HepG2 (cell line): Measurements from ENCODE around the gene HNRNPAB. TPM values are rescaled to one million over a fixed set of nuclear protein-coding genes. Genes with fewer than 3 reads are reported as not detected.

Experiments used
- ATAC-seq: fragments of 200-7000 bp; cut with Tn5 transposase; 3 replicates; pipeline ENCODE4 v1.9.1; 2020; ENCODE audit warnings: mild to moderate bottlenecking, moderate library complexity
- BruUV-seq: library from RNA; stranded (reverse); fragments of 400-500 nt; replicated peaks from 2 replicates; lab custom pipeline; 2021; lab: Mats Ljungman, UMichigan
- CTCF ChIA-PET: fragments of 300-600 bp; formaldehyde crosslinking; extraction: SDS; loops from one replicate; lab custom pipeline; 2021; ENCODE audit warnings: low total read pairs, inconsistent platforms, low intra/inter-chr PET ratio; lab: Yijun Ruan, JAX
- POLR2A ChIA-PET: fragments of 350-600 bp; sonication (Branson Sonifier 250); formaldehyde crosslinking; loops from one replicate; lab custom pipeline; 2020; ENCODE audit warnings: antibody characterized with exemption, inconsistent platforms; lab: Yijun Ruan, JAX
- DNase-seq: peaks from one replicate; pipeline ENCODE4 v3.0.0-alpha.2; 2015; ENCODE audit warnings: low spot score
- FAIRE-seq: peaks from 3 replicates; lab custom pipeline; 2011; peaks lifted over from hg19 to GRCh38; lab: Jason Lieb, UNC
- H2AFZ ChIP-seq: one replicate; pipeline ENCODE4 v1.6.1; 2011; ENCODE audit warnings: low read length, inconsistent platforms
- H3K27ac ChIP-seq: fragments of 300-600 bp; 3 replicates; pipeline ENCODE4 v1.8.0; 2011; ENCODE audit warnings: mixed run types, mild to moderate bottlenecking, mixed read lengths, low read length, inconsistent platforms; ENCODE audit not compliant: insufficient read depth; ENCODE audit errors: extremely low read length
- H3K27me3 ChIP-seq, 2 experiments: fragments of 200-600 bp in 1 of 2; 2 replicates in 1 of 2; 3 replicates in 1 of 2; pipeline versions ENCODE4 v1.6.0 to v1.8.0; 2011; ENCODE audit warnings: low read length in 2 of 2, mild to moderate bottlenecking in 2 of 2, moderate library complexity in 2 of 2, inconsistent platforms in 1 of 2; ENCODE audit not compliant: insufficient read depth in 2 of 2, control insufficient read depth in 1 of 2
- H3K36me3 ChIP-seq, 2 experiments: fragments of 200-600 bp in 1 of 2; replicated peaks in 1 of 2; 2 replicates in 1 of 2; 3 replicates in 1 of 2; pipeline versions ENCODE4 v1.5.1 to v1.8.0; 2011; ENCODE audit warnings: low read length in 2 of 2, inconsistent platforms in 1 of 2; ENCODE audit not compliant: insufficient read depth in 2 of 2, control insufficient read depth in 1 of 2
- H3K4me1 ChIP-seq: 2 replicates; pipeline ENCODE4 v1.5.1; 2012; ENCODE audit warnings: low read length, inconsistent platforms; ENCODE audit not compliant: insufficient read depth
- H3K4me2 ChIP-seq: 2 replicates; pipeline ENCODE4 v1.6.0; 2011; ENCODE audit warnings: low read depth, low read length, inconsistent platforms
- H3K4me3 ChIP-seq, 3 experiments: fragments of 200-600 bp in 1 of 3; sonication (generic), shearing (Covaris generic) in 1 of 3; replicated peaks in 1 of 3; 2 replicates each; pipeline ENCODE4 v1.5.1; 2011 to 2016; ENCODE audit warnings: low read length in 3 of 3, inconsistent platforms in 2 of 3, low read depth in 2 of 3, mild to moderate bottlenecking in 2 of 3, control low read depth in 1 of 3, mixed read lengths in 1 of 3; ENCODE audit not compliant: insufficient read depth in 1 of 3
- H3K79me2 ChIP-seq: one replicate; pipeline ENCODE4 v1.6.1; 2011; ENCODE audit warnings: low read length, inconsistent platforms; ENCODE audit not compliant: insufficient read depth
- H3K9ac ChIP-seq: 2 replicates; pipeline ENCODE4 v1.6.0; 2011; ENCODE audit warnings: mild to moderate bottlenecking, low read depth, low read length, inconsistent platforms; ENCODE audit not compliant: insufficient read depth
- H3K9me3 ChIP-seq: 2 replicates; pipeline ENCODE4 v1.5.1; 2012; ENCODE audit warnings: mild to moderate bottlenecking, low read length
- H4K20me1 ChIP-seq: 2 replicates; pipeline ENCODE4 v1.6.0; 2011; ENCODE audit warnings: inconsistent platforms, mild to moderate bottlenecking, low read length, moderate library complexity; ENCODE audit not compliant: insufficient read depth
- CREM ChIP-seq, 2 experiments: sonication (generic) in 1 of 2; formaldehyde crosslinking in 1 of 2; IDR thresholded peaks; 2 replicates each; pipeline versions ENCODE4 v1.4.0 to v1.6.1; 2016 to 2020; ENCODE audit warnings: antibody characterized with exemption in 1 of 2, mild to moderate bottlenecking in 1 of 2, missing genetic modification reagents in 1 of 2
- DR1 ChIP-seq: sonication (generic); formaldehyde crosslinking; IDR thresholded peaks from 2 replicates; pipeline ENCODE4 v1.8.0; 2021; ENCODE audit warnings: mild to moderate bottlenecking, missing genetic modification reagents, inconsistent platforms
- GMEB1 ChIP-seq: sonication (generic); formaldehyde crosslinking; IDR thresholded peaks from 2 replicates; pipeline ENCODE4 v1.5.1; 2020; ENCODE audit warnings: missing genetic modification reagents, mild to moderate bottlenecking, borderline replicate concordance
- KLF16 ChIP-seq, 2 experiments: sonication (generic) in 1 of 2; formaldehyde crosslinking in 1 of 2; IDR thresholded peaks; 2 replicates each; pipeline versions ENCODE4 v1.6.1 to v1.8.0; 2016 to 2023; ENCODE audit warnings: missing genetic modification reagents in 2 of 2, missing compliant biosample characterization in 1 of 2
- PATZ1 ChIP-seq: sonication (generic); formaldehyde crosslinking; IDR thresholded peaks from 2 replicates; pipeline ENCODE4 v1.4.0; 2020; ENCODE audit warnings: missing genetic modification reagents
- RNF2 ChIP-seq: fragments of 450-650 bp; conservative IDR thresholded peaks from 2 replicates; pipeline ENCODE4 v1.6.1; 2016; ENCODE audit warnings: low read depth
- TFE3 ChIP-seq: IDR thresholded peaks from 2 replicates; pipeline ENCODE4 v1.6.1; 2016
- ZBTB40 ChIP-seq, 2 experiments: fragments of 450-650 bp in 1 of 2; sonication (generic) in 1 of 2; formaldehyde crosslinking in 1 of 2; IDR thresholded peaks; 2 replicates each; pipeline versions ENCODE4 v1.6.1 to v1.8.0; 2016 to 2022; ENCODE audit warnings: antibody characterized with exemption in 1 of 2, mild to moderate bottlenecking in 1 of 2, missing genetic modification reagents in 1 of 2
- WGBS: methylation state at CpG from one replicate; pipeline ENCODE4 v1.1.6; 2017; ENCODE audit warnings: low lambda C conversion rate; 5-methylcytosine and 5-hydroxymethylcytosine counted together
- in situ Hi-C: cut with HindIII; loops from 2 replicates; pipeline ENCODE4 v1.10.0; 2017; ENCODE audit warnings: low pct_unique_long_range_greater_than_20kb; ENCODE audit not compliant: extremely low pct_ligation_motif_present
- intact Hi-C: fragments of 100-400 bp; cut with micrococcal nuclease; formaldehyde crosslinking; loops from one replicate; pipeline ENCODE4 v1.10.0; 2022; ENCODE audit not compliant: unreplicated experiment
- polyA plus RNA-seq, 8 experiments: library from polyadenylated mRNA; depleted of rRNA in 3 of 8; stranded (reverse) in 7 of 8; unstranded in 1 of 8; fragments of >200 nt; fragmentation: Illumina TruSeq in 4 of 8; extraction: Trizol in 4 of 8; gene quantifications; 2 replicates each; pipeline versions ENCODE4 v1.2.1 to v1.2.3, GENCODE V29; 2011 to 2016; ENCODE audit warnings: low read depth in 4 of 8, missing spikeins in 1 of 8, mixed read lengths in 1 of 8; ENCODE audit not compliant: insufficient read depth in 1 of 8
- total RNA-seq, 5 experiments: library from RNA; depleted of rRNA; stranded (reverse); fragments of >200 nt; fragmentation: Illumina TruSeq; extraction: Trizol; gene quantifications; 2 replicates each; pipeline ENCODE4 v1.2.3, GENCODE V29; 2016; ENCODE audit warnings: low read depth in 1 of 5

HNRNPAB gene
- total and polyA plus RNA-seq, 2 of the 13 experiments (the other 11 are each of a cell fraction or from before 2014, with no cell fraction given): 62.6 to 111 TPM

GRCh38 chr5:178182158-178182876, 22.0 kb upstream of the HNRNPAB start:
- Histone ChIP-seq H3K4me2 (no peak overlapping the region), H3K27me3 (no peaks in the 10 kb centered on the region), H3K4me3 (no peak overlapping the region), H3K4me1 (no peaks in the 10 kb centered on the region), H3K27ac (no peak overlapping the region), H3K9ac (no peak overlapping the region), H4K20me1 (no peaks in the 10 kb centered on the region), H3K36me3 (no peaks in the 10 kb centered on the region), H3K79me2 (no peaks in the 10 kb centered on the region), H2AFZ (no peak overlapping the region), H3K9me3 (no peaks in the 10 kb centered on the region)
- FAIRE-seq (no peak), DNase-seq (no peak), ATAC-seq (no peak)
- in situ Hi-C loops: no loop called here
- POLR2A ChIA-PET: no interaction called here
- CTCF ChIA-PET: no interaction called here
- intact Hi-C loops: no loop called here
- WGBS: 5% methylated on average over 4 of the region's 4 CpGs
- BruUV-seq: no TSS peak
- no peak for TF ChIP-seq KLF16 (CRISPR knock-in tag; IDR thresholded peaks at IDR 0.05)
- no peak for TF ChIP-seq DR1
- no peak for TF ChIP-seq RNF2
- no peak for TF ChIP-seq TFE3
- no peak for TF ChIP-seq ZBTB40 (IDR thresholded peaks at IDR 0.05)
- no peak for TF ChIP-seq ZBTB40 (CRISPR knock-in tag; IDR thresholded peaks at IDR 0.05)
- TF ChIP-seq PATZ1: no peak
- no peak for TF ChIP-seq CREM (IDR thresholded peaks at IDR 0.05)
- no peak for TF ChIP-seq CREM (CRISPR knock-in tag; IDR thresholded peaks at IDR 0.05)
- no peak for TF ChIP-seq GMEB1 (CRISPR knock-in tag)
